H1 (cell line): ENCODE data around the gene CAPS2. TPM values are rescaled to one million over a fixed set of nuclear protein-coding genes. Genes with fewer than 3 reads are reported as not detected.

Experiments used
- CTCF ChIA-PET: fragments of 300-600 bp; sonication (Branson Sonifier 250); formaldehyde crosslinking; loops from one replicate; lab custom pipeline; 2021; ENCODE audit not compliant: partially characterized antibody; lab: Charles Lee
- POLR2A ChIA-PET: fragments of 300-600 bp; sonication (Branson Sonifier 250); formaldehyde crosslinking; loops from one replicate; lab custom pipeline; 2021; ENCODE audit warnings: inconsistent platforms; ENCODE audit not compliant: partially characterized antibody; lab: Charles Lee
- DNase-seq, 2 experiments: peaks; one replicate each; pipeline versions ENCODE4 v3.0.0 to v3.0.0-alpha.2; 2010 to 2022; ENCODE audit warnings: low spot score in 2 of 2, low read depth in 1 of 2, mixed read lengths in 1 of 2
- FAIRE-seq: peaks from 2 replicates; lab custom pipeline; 2011; peaks lifted over from hg19 to GRCh38; lab: Jason Lieb, UNC
- H2AFZ ChIP-seq: 2 replicates; pipeline ENCODE4 v1.8.1; 2012; ENCODE audit warnings: low read length, inconsistent platforms
- H2AK5ac ChIP-seq: 2 replicates; pipeline ENCODE4 v1.6.1; 2013; ENCODE audit warnings: low read depth, low read length
- H2BK120ac ChIP-seq: replicated peaks from 2 replicates; pipeline ENCODE3; 2013; ENCODE audit warnings: low read depth, low read length, inconsistent platforms
- H2BK12ac ChIP-seq: 2 replicates; pipeline ENCODE4 v1.6.1; 2013; ENCODE audit warnings: low read depth, low read length
- H2BK15ac ChIP-seq: 2 replicates; pipeline ENCODE4 v1.6.1; 2013; ENCODE audit warnings: low read length
- H2BK20ac ChIP-seq: 2 replicates; pipeline ENCODE4 v1.6.1; 2013; ENCODE audit warnings: low read length
- H2BK5ac ChIP-seq: 2 replicates; pipeline ENCODE4 v1.6.1; 2013; ENCODE audit warnings: low read depth, low read length
- H3K14ac ChIP-seq: 2 replicates; pipeline ENCODE4 v1.6.1; 2013; ENCODE audit warnings: inconsistent platforms; ENCODE audit not compliant: insufficient read length
- H3K18ac ChIP-seq: 2 replicates; pipeline ENCODE4 v1.6.1; 2013; ENCODE audit warnings: low read length; ENCODE audit errors: extremely low read depth
- H3K23ac ChIP-seq: 2 replicates; pipeline ENCODE4 v1.6.1; 2013; ENCODE audit warnings: inconsistent platforms; ENCODE audit not compliant: insufficient read length
- H3K23me2 ChIP-seq: 2 replicates; pipeline ENCODE4 v1.6.1; 2013; ENCODE audit warnings: low read depth, low read length
- H3K27ac ChIP-seq: 2 replicates; pipeline ENCODE4 v1.6.1; 2011; ENCODE audit warnings: low read depth, low read length, inconsistent platforms
- H3K27me3 ChIP-seq, 4 experiments: replicated peaks in 1 of 4; 1 replicate in 1 of 4; 2 replicates in 3 of 4; pipeline versions ENCODE4 v1.6.1 to v1.8.1; 2011 to 2013; ENCODE audit warnings: low read length in 3 of 4, mild to moderate bottlenecking in 3 of 4, inconsistent platforms in 2 of 4, mixed read lengths in 2 of 4, moderate library complexity in 1 of 4; ENCODE audit not compliant: control insufficient read depth in 3 of 4, insufficient read depth in 3 of 4; ENCODE audit errors: extremely low read depth in 1 of 4
- H3K36me3 ChIP-seq, 4 experiments: 2 replicates each; pipeline versions ENCODE4 v1.6.1 to v1.8.1; 2011 to 2013; ENCODE audit warnings: mild to moderate bottlenecking in 4 of 4, low read length in 3 of 4, moderate library complexity in 2 of 4, control low read depth in 1 of 4, inconsistent platforms in 1 of 4; ENCODE audit not compliant: insufficient read depth in 4 of 4, control insufficient read depth in 2 of 4
- H3K4ac ChIP-seq: replicated peaks from 2 replicates; pipeline ENCODE3; 2013; ENCODE audit warnings: low read length, low read depth, mixed read lengths, inconsistent platforms; ENCODE audit not compliant: insufficient read length
- H3K4me1 ChIP-seq, 4 experiments: replicated peaks in 1 of 4; 1 replicate in 1 of 4; 2 replicates in 3 of 4; pipeline versions ENCODE4 v1.6.1 to v1.8.1; 2011 to 2013; ENCODE audit warnings: low read length in 3 of 4, inconsistent platforms in 2 of 4, mixed read lengths in 1 of 4; ENCODE audit not compliant: insufficient read depth in 4 of 4, control insufficient read depth in 3 of 4
- H3K4me2 ChIP-seq, 2 experiments: 2 replicates each; pipeline versions ENCODE4 v1.6.1 to v1.8.1; 2011 to 2013; ENCODE audit warnings: low read depth in 2 of 2, low read length in 2 of 2, control low read depth in 1 of 2, inconsistent platforms in 1 of 2, mild to moderate bottlenecking in 1 of 2; ENCODE audit not compliant: insufficient read depth in 1 of 2
- H3K4me3 ChIP-seq, 4 experiments: fragments of 200-600, 300-600 bp in 1 of 4; sonication (generic), shearing (Covaris generic), sonication (Bioruptor Twin) in 1 of 4; 2 replicates each; pipeline versions ENCODE4 v1.5.1 to v1.8.1; 2011 to 2016; ENCODE audit warnings: low read length in 4 of 4, low read depth in 3 of 4, control low read depth in 2 of 4, inconsistent platforms in 2 of 4, mild to moderate bottlenecking in 2 of 4, mixed read lengths in 1 of 4, moderate library complexity in 1 of 4; ENCODE audit not compliant: insufficient read depth in 2 of 4; ENCODE audit errors: extremely low read depth in 1 of 4
- H3K56ac ChIP-seq: replicated peaks from 2 replicates; pipeline ENCODE3; 2013; ENCODE audit warnings: low read depth, mild to moderate bottlenecking, mixed read lengths, low read length, inconsistent platforms; ENCODE audit not compliant: insufficient read length
- H3K79me1 ChIP-seq: 2 replicates; pipeline ENCODE4 v1.6.1; 2013; ENCODE audit warnings: low read depth, low read length, control low read depth
- H3K79me2 ChIP-seq, 2 experiments: 2 replicates each; pipeline versions ENCODE4 v1.6.1 to v1.8.1; 2012 to 2013; ENCODE audit warnings: low read length in 2 of 2, mild to moderate bottlenecking in 2 of 2, inconsistent platforms in 1 of 2; ENCODE audit not compliant: insufficient read depth in 2 of 2, control insufficient read depth in 1 of 2
- H3K9ac ChIP-seq, 4 experiments: replicated peaks in 1 of 4; 1 replicate in 1 of 4; 2 replicates in 3 of 4; pipeline versions ENCODE4 v1.6.1 to v1.8.1; 2011 to 2013; ENCODE audit warnings: low read depth in 3 of 4, low read length in 3 of 4, control low read depth in 2 of 4, mild to moderate bottlenecking in 2 of 4, moderate library complexity in 2 of 4, inconsistent platforms in 1 of 4; ENCODE audit errors: extremely low read depth in 1 of 4
- H3K9me3 ChIP-seq, 2 experiments: 2 replicates each; pipeline versions ENCODE4 v1.6.1 to v1.8.1; 2012 to 2013; ENCODE audit warnings: mild to moderate bottlenecking in 2 of 2, moderate library complexity in 2 of 2, control low read depth in 1 of 2, inconsistent platforms in 1 of 2, low read depth in 1 of 2, low read length in 1 of 2, mixed read lengths in 1 of 2; ENCODE audit not compliant: insufficient read depth in 2 of 2
- H4K20me1 ChIP-seq, 2 experiments: replicated peaks in 1 of 2; 2 replicates each; pipeline versions ENCODE3 to v1.8.1; 2011 to 2013; ENCODE audit warnings: inconsistent platforms in 2 of 2, low read length in 2 of 2, mild to moderate bottlenecking in 1 of 2; ENCODE audit not compliant: insufficient read depth in 2 of 2, control insufficient read depth in 1 of 2
- H4K5ac ChIP-seq: 2 replicates; pipeline ENCODE4 v1.6.1; 2013; ENCODE audit warnings: low read length, low read depth, mixed read lengths, inconsistent platforms; ENCODE audit not compliant: insufficient read length
- H4K8ac ChIP-seq: 2 replicates; pipeline ENCODE4 v1.8.0; 2013; ENCODE audit warnings: mild to moderate bottlenecking, moderate library complexity, low read length, inconsistent platforms; ENCODE audit not compliant: insufficient read depth; ENCODE audit errors: extremely low read depth
- H4K91ac ChIP-seq: replicated peaks from 2 replicates; pipeline ENCODE3; 2013; ENCODE audit warnings: low read length, mixed read lengths, inconsistent platforms; ENCODE audit not compliant: insufficient read length
- JUN ChIP-seq: IDR thresholded peaks from 2 replicates; pipeline ENCODE4 v1.6.1; 2011; ENCODE audit warnings: low read depth, mild to moderate bottlenecking, improper control_type of control experiment, low read length
- USF2 ChIP-seq: IDR thresholded peaks from 2 replicates; pipeline ENCODE4 v1.6.1; 2011; ENCODE audit warnings: low read length, improper control_type of control experiment
- WGBS, 2 experiments: shearing (Covaris generic) in 1 of 2; methylation state at CpG; one replicate each; pipeline versions ENCODE4 v1.1.6 to v1.1.7; 2013 to 2015; ENCODE audit warnings: low lambda C conversion rate in 2 of 2, mixed read lengths in 2 of 2, inconsistent platforms in 1 of 2, low coverage in 1 of 2, missing lambda C conversion rate in 1 of 2; ENCODE audit not compliant: insufficient replicate concordance in 2 of 2, insufficient coverage in 1 of 2, insufficient read length in 1 of 2; ENCODE audit errors: extremely low coverage in 1 of 2, missing lambda C conversion rate in 1 of 2; 5-methylcytosine and 5-hydroxymethylcytosine counted together
- polyA plus RNA-seq, 7 experiments: library from polyadenylated mRNA; depleted of rRNA in 3 of 7; stranded (reverse) in 5 of 7; unstranded in 2 of 7; fragments of >200 nt in 5 of 7; fragments of 200-250 nt in 2 of 7; gene quantifications; 1 replicate in 5 of 7; 2 replicates in 1 of 7; 4 replicates in 1 of 7; pipeline versions ENCODE4 v1.2.1 to v1.2.3, GENCODE V29; 2011 to 2013; ENCODE audit warnings: missing spikeins in 2 of 7, mixed read lengths in 2 of 7
- total RNA-seq: library from RNA; stranded (reverse); fragmentation: NEBNext Ultra II Directional; extraction: Animal tissue kit (Norgen Biotek cat#: 25700); gene quantifications from 2 replicates; pipeline ENCODE4 v1.2.1, GENCODE V29; 2021

Gene CAPS2
- total and polyA plus RNA-seq, 2 of the 8 experiments (the other 6 are each of a cell fraction or from before 2014, with no cell fraction given) = 2.3 to 3.8 TPM

DNA sequence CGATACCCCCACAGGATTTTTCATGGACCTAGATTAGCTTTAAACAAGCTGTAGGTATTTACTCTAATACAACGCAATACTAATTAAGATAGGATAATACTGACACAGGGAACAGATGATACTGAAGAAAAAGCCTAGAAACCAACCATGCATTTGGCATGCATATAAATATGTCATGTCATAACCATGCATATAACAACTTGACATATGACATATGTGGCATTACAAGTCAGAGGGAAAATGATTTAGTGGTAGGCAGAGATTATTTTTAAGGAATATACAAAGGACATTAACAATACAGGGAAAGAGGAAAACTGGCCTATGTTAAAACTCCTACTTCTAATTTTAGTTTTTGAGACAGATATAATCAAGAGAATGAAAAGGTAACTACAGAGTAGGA, 27.9 kb downstream of the CAPS2 start:
- Histone ChIP-seq H2BK15ac (no peak overlapping the region), H3K4ac (no peak overlapping the region), H2AFZ (no peak overlapping the region), H3K79me1 (no peaks in the 10 kb centered on the region), H3K4me1 (no peaks in the 10 kb centered on the region; a peak in 1 of 7 replicates), H4K20me1 (no peaks in the 10 kb centered on the region), H2BK12ac (no peak overlapping the region), H3K4me3 (no peak overlapping the region), H2BK20ac (no peak overlapping the region), H4K8ac (no peak overlapping the region), H3K27ac (no peak overlapping the region), H2AK5ac (no peak overlapping the region), H3K9me3 (no peaks in the 10 kb centered on the region), H3K14ac (no peak overlapping the region), H3K36me3 (no peaks in the 10 kb centered on the region), H3K23me2 (no peaks in the 10 kb centered on the region), H3K18ac (no peak overlapping the region), H4K91ac (no peak overlapping the region), H3K27me3 (no peaks in the 10 kb centered on the region), H2BK5ac (no peak overlapping the region), H3K56ac (no peak overlapping the region), H3K79me2 (no peaks in the 10 kb centered on the region), H4K5ac (no peak overlapping the region), H3K4me2 (no peak overlapping the region), H2BK120ac (no peak overlapping the region), H3K9ac (no peak overlapping the region), H3K23ac (no peak overlapping the region)
- 88% methylated on average over 2 of the region's 2 CpGs; no CpG with 5 or more reads in 1 of the 2 experiments for WGBS, 2 experiments
- ChIA-PET CTCF (interaction anchor here (1.0 to 1.5 kb wide), 3 partner anchors 9 to 89 kb away, joined by 4 read pairs; partner anchors contain the start of gene GLIPR1L2), POLR2A (no interaction called here)
- no peak for DNase-seq
- FAIRE-seq = no peak
- TF ChIP-seq JUN (no peak), USF2 (no peak)
